ENCODE measurements around the gene PPFIA1. TPM values are rescaled to one million over a fixed set of nuclear protein-coding genes. Genes with fewer than 3 reads are reported as not detected.
"Not testable (repeated sequence)": the region's sequence is repeated elsewhere in the genome, so short reads cannot be mapped to it uniquely, and the experiment has no call there.

PPFIA1 gene
- polyA plus RNA-seq, 1 experiment, result 62.7 TPM

- Histone ChIP-seq H3K4me3 (ENCODE audit: low read depth, low read length) (no peak overlapping the region), H3K36me3 (ENCODE audit: control insufficient read depth, insufficient read depth, low read length) (no peaks in the 10 kb centered on the region), H3K27me3 (ENCODE audit: control insufficient read depth, insufficient read depth, low read length) (peaks cover 1% of the 10 kb centered on the region)
- POLR2A ChIA-PET, result no interaction called here
- CTCF ChIA-PET, result interaction anchor here (0.7 kb wide), 1 partner anchor 9 kb away, joined by 3 read pairs; no protein-coding TSS in a partner anchor
- no peak for TF ChIP-seq CTCF (IDR thresholded peaks at IDR 0.05; ENCODE audit: insufficient read depth, low read depth, low read length)
- no peak for DNase-seq (ENCODE audit: low read depth)
Measured at GRCh38 chr11:70250876-70251658, 19.4 kb upstream of the PPFIA1 start.

GRCh38 chr11:70251659-70252321, 18.7 kb upstream of the PPFIA1 start:
- no peak for DNase-seq (ENCODE audit: low read depth)
- peaks cover 1% of the 10 kb centered on the region for H3K27me3 ChIP-seq (ENCODE audit: control insufficient read depth, insufficient read depth, low read length)
- TF ChIP-seq CTCF (IDR thresholded peaks at IDR 0.05; ENCODE audit: insufficient read depth, low read depth, low read length), result no peak
- ChIA-PET CTCF (interaction anchor here (0.7 kb wide), 1 partner anchor 9 kb away, joined by 3 read pairs; no protein-coding TSS in a partner anchor), POLR2A (no interaction called here)
- H3K36me3 ChIP-seq (ENCODE audit: control insufficient read depth, insufficient read depth, low read length), result no peaks in the 10 kb centered on the region
- H3K4me3 ChIP-seq (ENCODE audit: low read depth, low read length), result no peak overlapping the region

GRCh38 chr11:70252844-70253243, 17.6 kb upstream of the PPFIA1 start:
- DNase-seq (ENCODE audit: low read depth), result no peak
- ChIA-PET CTCF (no interaction called here), POLR2A (no interaction called here)
- TF ChIP-seq CTCF (IDR thresholded peaks at IDR 0.05; ENCODE audit: insufficient read depth, low read depth, low read length), result no peak
- no peak overlapping the region for H3K4me3 ChIP-seq (ENCODE audit: low read depth, low read length)
- no peaks in the 10 kb centered on the region for H3K36me3 ChIP-seq (ENCODE audit: control insufficient read depth, insufficient read depth, low read length)
- peaks cover 1% of the 10 kb centered on the region for H3K27me3 ChIP-seq (ENCODE audit: control insufficient read depth, insufficient read depth, low read length)

- TF ChIP-seq CTCF (IDR thresholded peaks at IDR 0.05; ENCODE audit: insufficient read depth, low read depth, low read length), result no peak
- no peaks in the 10 kb centered on the region for H3K36me3 ChIP-seq (ENCODE audit: control insufficient read depth, insufficient read depth, low read length)
- DNase-seq (ENCODE audit: low read depth), result no peak
- H3K27me3 ChIP-seq (ENCODE audit: control insufficient read depth, insufficient read depth, low read length), result peaks cover 1% of the 10 kb centered on the region
- ChIA-PET POLR2A (no interaction called here), CTCF (no interaction called here)
- H3K4me3 ChIP-seq (ENCODE audit: low read depth, low read length), result no peak overlapping the region
Measured at GRCh38 chr11:70255477-70256116, 14.9 kb upstream of the PPFIA1 start.

- DNase-seq (ENCODE audit: low read depth), result not testable (repeated sequence)
Measured at GRCh38 chr11:70259077-70259476, 11.4 kb upstream of the PPFIA1 start.

More at GRCh38 chr11:70259077-70259476, 11.4 kb upstream of the PPFIA1 start:
- H3K27me3 ChIP-seq (ENCODE audit: control insufficient read depth, insufficient read depth, low read length); H3K4me3 ChIP-seq (ENCODE audit: low read depth, low read length); H3K36me3 ChIP-seq (ENCODE audit: control insufficient read depth, insufficient read depth, low read length); POLR2A ChIA-PET: not testable (repeated sequence)
- CTCF ChIA-PET, result interaction anchor here (1.0 kb wide), 1 partner anchor 11 kb away, joined by 3 read pairs; the partner anchor contains the start of gene PPFIA1
